GM23338 (cell line): ENCODE data around the gene CCDC6. TPM values are rescaled to one million over a fixed set of nuclear protein-coding genes. Genes with fewer than 3 reads are reported as not detected.
"Not testable (repeated sequence)": the region's sequence is repeated elsewhere in the genome, so short reads cannot be mapped to it uniquely, and the experiment has no call there.

Source experiments
- ATAC-seq: fragments of 200-7000 bp; cut with Tn5 transposase; 3 replicates; pipeline ENCODE4 v1.9.1; 2020
- DNase-seq: peaks from one replicate; pipeline ENCODE4 v3.0.0-alpha.2; 2015; ENCODE audit warnings: low spot score
- H2AFZ ChIP-seq: fragments of 200-600 bp; sonication (generic); 2 replicates; pipeline ENCODE4 v1.8.0; 2016; ENCODE audit warnings: antibody characterized with exemption, mild to moderate bottlenecking, moderate library complexity
- H3F3A ChIP-seq: fragments of 200-600 bp; sonication (generic); replicated peaks from 2 replicates; pipeline ENCODE4 v1.8.0; 2017; ENCODE audit warnings: antibody characterized with exemption, mixed run types, low read depth
- H3K27ac ChIP-seq: fragments of 200-600 bp; sonication (generic); 2 replicates; pipeline ENCODE4 v1.6.1; 2016; ENCODE audit warnings: low read depth
- H3K27me3 ChIP-seq: fragments of 200-600 bp; sonication (generic); 2 replicates; pipeline ENCODE4 v1.8.0; 2016; ENCODE audit warnings: mild to moderate bottlenecking, mixed run types, moderate library complexity; ENCODE audit not compliant: insufficient read depth
- H3K36me3 ChIP-seq: fragments of 200-600 bp; sonication (generic); 2 replicates; pipeline ENCODE4 v1.8.0; 2016; ENCODE audit warnings: mild to moderate bottlenecking; ENCODE audit not compliant: insufficient read depth
- H3K4me1 ChIP-seq: fragments of 200-600 bp; sonication (generic); 2 replicates; pipeline ENCODE4 v1.8.0; 2016; ENCODE audit warnings: mild to moderate bottlenecking, moderate library complexity; ENCODE audit not compliant: insufficient read depth
- H3K4me2 ChIP-seq: fragments of 200-600 bp; sonication (generic); 2 replicates; pipeline ENCODE4 v1.7.1; 2017; ENCODE audit warnings: mixed run types
- H3K4me3 ChIP-seq: fragments of 200-600 bp; sonication (generic); 2 replicates; pipeline ENCODE4 v1.6.1; 2016; ENCODE audit warnings: mixed run types
- H3K79me2 ChIP-seq: fragments of 200-600 bp; sonication (generic); replicated peaks from 2 replicates; pipeline ENCODE4 v1.8.0; 2017; ENCODE audit warnings: mild to moderate bottlenecking; ENCODE audit not compliant: insufficient read depth
- H3K9me2 ChIP-seq: fragments of 200-600 bp; sonication (generic); 2 replicates; pipeline ENCODE4 v1.8.0; 2017; ENCODE audit not compliant: insufficient read depth
- H4K20me1 ChIP-seq: fragments of 200-600 bp; sonication (generic); replicated peaks from 2 replicates; pipeline ENCODE4 v1.8.0; 2017; ENCODE audit warnings: mild to moderate bottlenecking; ENCODE audit not compliant: insufficient read depth
- H3K27ac Mint-ChIP-seq: 2 replicates; pipeline ENCODE4 v1.8.0; 2020; ENCODE audit warnings: inconsistent platforms, mild to moderate bottlenecking, moderate library complexity, mixed read lengths
- H3K27me3 Mint-ChIP-seq: 3 replicates; pipeline ENCODE4 v1.8.0; 2022; ENCODE audit warnings: low read depth, mild to moderate bottlenecking, moderate library complexity, mixed read lengths, inconsistent platforms; ENCODE audit not compliant: insufficient read depth, poor library complexity
- H3K36me3 Mint-ChIP-seq: 3 replicates; pipeline ENCODE4 v1.8.0; 2021; ENCODE audit warnings: low read depth, mild to moderate bottlenecking, inconsistent platforms, moderate library complexity, mixed read lengths
- H3K4me1 Mint-ChIP-seq: 3 replicates; pipeline ENCODE4 v1.8.0; 2020; ENCODE audit warnings: mild to moderate bottlenecking, inconsistent platforms, mixed read lengths
- H3K4me3 Mint-ChIP-seq: 3 replicates; pipeline ENCODE4 v1.8.0; 2021; ENCODE audit warnings: moderate library complexity, mild to moderate bottlenecking, inconsistent platforms, mixed read lengths
- H3K9me3 Mint-ChIP-seq: 3 replicates; pipeline ENCODE4 v1.8.0; 2020; ENCODE audit warnings: moderate library complexity, mild to moderate bottlenecking, inconsistent platforms, mixed read lengths
- CREB1 ChIP-seq: fragments of 250-450 bp; sonication (Bioruptor Pico); IDR thresholded peaks from 2 replicates; pipeline ENCODE4 v1.5.0; 2020; ENCODE audit warnings: low read depth, mild to moderate bottlenecking, moderate library complexity
- CTCF ChIP-seq, 2 experiments: fragments of 200-600 bp in 1 of 2; sonication (generic) in 1 of 2; conservative IDR thresholded peaks; 2 replicates each; pipeline versions ENCODE4 v1.5.1 to v1.6.1; 2016 to 2017; ENCODE audit warnings: antibody characterized with exemption in 2 of 2, low read depth in 2 of 2, mild to moderate bottlenecking in 2 of 2, moderate library complexity in 1 of 2
- EZH2 ChIP-seq: fragments of 200-600 bp; sonication (generic); IDR thresholded peaks from one replicate; pipeline ENCODE4 v1.8.0; 2017; ENCODE audit warnings: antibody characterized with exemption, mild to moderate bottlenecking, low read depth; ENCODE audit not compliant: unreplicated experiment
- EZH2phosphoT487 ChIP-seq: fragments of 200-600 bp; sonication (generic); IDR thresholded peaks from one replicate; pipeline ENCODE4 v1.8.1; 2018; ENCODE audit warnings: antibody characterized with exemption; ENCODE audit not compliant: unreplicated experiment
- JUNB ChIP-seq: IDR thresholded peaks from one replicate; pipeline ENCODE4 v1.6.1; 2016; ENCODE audit warnings: antibody characterized with exemption; ENCODE audit not compliant: unreplicated experiment
- NANOG ChIP-seq: IDR thresholded peaks from 2 replicates; pipeline ENCODE4 v1.6.1; 2016; ENCODE audit warnings: antibody characterized with exemption, borderline replicate concordance
- POLR2AphosphoS5 ChIP-seq: IDR thresholded peaks from 2 replicates; pipeline ENCODE4 v1.6.1; 2016; ENCODE audit warnings: antibody characterized with exemption, low read depth
- REST ChIP-seq: IDR thresholded peaks from one replicate; pipeline ENCODE4 v1.6.1; 2018; ENCODE audit warnings: antibody characterized with exemption; ENCODE audit not compliant: unreplicated experiment
- STAT1 ChIP-seq: IDR thresholded peaks from one replicate; pipeline ENCODE4 v1.6.1; 2016; ENCODE audit warnings: antibody characterized with exemption; ENCODE audit not compliant: unreplicated experiment
- ZNF114 ChIP-seq: fragments of 250-450 bp; sonication (Bioruptor Pico); IDR thresholded peaks from 2 replicates; pipeline ENCODE4 v1.5.0; 2020; ENCODE audit warnings: mild to moderate bottlenecking, moderate library complexity
- ZNF331 ChIP-seq: fragments of 250-450 bp; sonication (Bioruptor Pico); IDR thresholded peaks from 2 replicates; pipeline ENCODE4 v1.5.0; 2020; ENCODE audit warnings: low read depth, mild to moderate bottlenecking, moderate library complexity
- polyA plus RNA-seq: library from polyadenylated mRNA; unstranded; fragments of >200 nt; fragmentation: Nextera tagmentation; extraction: Ambion mirVana; gene quantifications from 2 replicates; pipeline ENCODE4 v1.2.1, GENCODE V29; 2016
- total RNA-seq: library from RNA; depleted of rRNA; stranded (reverse); fragments of >200 nt; shearing (Covaris generic); gene quantifications from 2 replicates; pipeline ENCODE4 v1.2.3, GENCODE V29; 2014
- TF ChIP-seq, protein P1 (sequence below): IDR thresholded peaks from 2 replicates; pipeline ENCODE4 v1.6.1; 2016; ENCODE audit warnings: antibody characterized with exemption

The CCDC6 gene
- total and polyA plus RNA-seq, 2 experiments from 2014 or later, result 32.5 to 66.9 TPM

- TF ChIP-seq ZNF331, result no peak
- no peak for TF ChIP-seq CTCF (conservative IDR thresholded peaks at IDR 0.05; ENCODE audit: low read depth in 2 of 2)
- no peak for TF ChIP-seq REST
- TF ChIP-seq CREB1 (CRISPR knock-in tag), result no peak
- TF ChIP-seq NANOG, result no peak
- TF ChIP-seq STAT1, result no peak
- no peak for TF ChIP-seq EZH2phosphoT487
Measured at GRCh38 chr10:59954296-59954695, 47.9 kb upstream of the CCDC6 start (continued).

- H3K27ac Mint-ChIP-seq, H3K9me3 Mint-ChIP-seq, H3K36me3 Mint-ChIP-seq: not testable (repeated sequence)
Measured at GRCh38 chr10:59953711-59954110, 47.4 kb upstream of the CCDC6 start.

GRCh38 chr10:59950105-59950504, 43.7 kb upstream of the CCDC6 start:
- H3K36me3 ChIP-seq, result no peaks in the 10 kb centered on the region
- Mint-ChIP-seq H3K4me3 (no peak overlapping the region), H3K4me1 (peaks cover 18% of the 10 kb centered on the region), H3K27ac (no peak overlapping the region), H3K9me3 (no peaks in the 10 kb centered on the region), H3K36me3 (no peaks in the 10 kb centered on the region), H3K27me3 (no peaks in the 10 kb centered on the region)
- H3K9me2 ChIP-seq, result no peaks in the 10 kb centered on the region
- H3K4me2 ChIP-seq, result no peak overlapping the region
- H4K20me1 ChIP-seq, result no peaks in the 10 kb centered on the region
- TF ChIP-seq JUNB (no peak), POLR2AphosphoS5 (no peak), NANOG (no peak), EZH2phosphoT487 (no peak), EZH2 (no peak), STAT1 (no peak), ZNF114 (CRISPR knock-in tag) (no peak)
- TF ChIP-seq, protein P1, sequence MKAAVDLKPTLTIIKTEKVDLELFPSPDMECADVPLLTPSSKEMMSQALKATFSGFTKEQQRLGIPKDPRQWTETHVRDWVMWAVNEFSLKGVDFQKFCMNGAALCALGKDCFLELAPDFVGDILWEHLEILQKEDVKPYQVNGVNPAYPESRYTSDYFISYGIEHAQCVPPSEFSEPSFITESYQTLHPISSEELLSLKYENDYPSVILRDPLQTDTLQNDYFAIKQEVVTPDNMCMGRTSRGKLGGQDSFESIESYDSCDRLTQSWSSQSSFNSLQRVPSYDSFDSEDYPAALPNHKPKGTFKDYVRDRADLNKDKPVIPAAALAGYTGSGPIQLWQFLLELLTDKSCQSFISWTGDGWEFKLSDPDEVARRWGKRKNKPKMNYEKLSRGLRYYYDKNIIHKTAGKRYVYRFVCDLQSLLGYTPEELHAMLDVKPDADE, result no peak
- H3K79me2 ChIP-seq, result no peaks in the 10 kb centered on the region
- H3K27ac ChIP-seq, result no peak overlapping the region
- H2AFZ ChIP-seq, result no peak overlapping the region
- H3K4me3 ChIP-seq, result no peak overlapping the region
- no peaks in the 10 kb centered on the region for H3K27me3 ChIP-seq
- H3K4me1 ChIP-seq, result peaks cover 17% of the 10 kb centered on the region
- no peak for ATAC-seq
- DNase-seq, result no peak
- no peaks in the 10 kb centered on the region for H3F3A ChIP-seq

More at GRCh38 chr10:59953711-59954110, 47.4 kb upstream of the CCDC6 start:
- not testable (repeated sequence) for H3K79me2 ChIP-seq, H3K4me3 ChIP-seq, H3K4me3 Mint-ChIP-seq, H3K27ac ChIP-seq, H4K20me1 ChIP-seq, H3K27me3 Mint-ChIP-seq, H3K4me1 ChIP-seq, ATAC-seq, H2AFZ ChIP-seq, H3K27me3 ChIP-seq, H3K36me3 ChIP-seq, H3K4me2 ChIP-seq, H3F3A ChIP-seq, DNase-seq, H3K9me2 ChIP-seq, H3K4me1 Mint-ChIP-seq
